Measurements from ENCODE around the gene ZNF688. TPM values are rescaled to one million over a fixed set of nuclear protein-coding genes. Genes with fewer than 3 reads are reported as not detected.

Gene ZNF688
- total RNA-seq, 1 donor from 2014 or later = 8.9 TPM

GRCh38 chr16:30585400-30586191, 14.1 kb upstream of the ZNF688 start, which contains the start of gene ZNF785:
Gene ZNF785, minus strand, starts transcription at chr16:30585697. Its CDS starts 86 bp downstream, at chr16:30585611.
- peak; percentile 99 for DNase-seq

GRCh38 chr16:30585022-30585399, 13.5 kb upstream of the ZNF688 start:
- DNase-seq = no peak

GRCh38 chr16:30582611-30583340, 11.3 kb upstream of the ZNF688 start:
- DNase-seq = no peak

- no peak for DNase-seq
Observed at GRCh38 chr16:30581457-30581856, 9.9 kb upstream of the ZNF688 start.

GRCh38 chr16:30574678-30575077, 3.2 kb upstream of the ZNF688 start:
- DNase-seq = no peak

GRCh38 chr16:30570636-30571444, 674 bp downstream of the ZNF688 start:
- DNase-seq = peak; percentile 39

- peak; percentile 14 for DNase-seq
Observed at GRCh38 chr16:30569746-30570635, 1.5 kb downstream of the ZNF688 start.

- no peak for DNase-seq
Observed at GRCh38 chr16:30569281-30569680, 2.2 kb downstream of the ZNF688 start.

- DNase-seq = no peak
Observed at GRCh38 chr16:30567991-30568638, 3.4 kb downstream of the ZNF688 start.

GRCh38 chr16:30567160-30567990, 4.1 kb downstream of the ZNF688 start:
- DNase-seq = no peak

GRCh38 chr16:30566531-30566930, 5.0 kb downstream of the ZNF688 start:
- no peak for DNase-seq

GRCh38 chr16:30565984-30566383, 5.5 kb downstream of the ZNF688 start:
- DNase-seq = no peak

- DNase-seq = no peak
Observed at GRCh38 chr16:30565526-30565925, 6.0 kb downstream of the ZNF688 start.

GRCh38 chr16:30562021-30562420, 9.5 kb downstream of the ZNF688 start:
- no peak for DNase-seq

GRCh38 chr16:30561089-30561816, 10.3 kb downstream of the ZNF688 start:
- DNase-seq = no peak

GRCh38 chr16:30559690-30560089, 11.8 kb downstream of the ZNF688 start:
- DNase-seq = no peak

GRCh38 chr16:30558789-30559377, 12.6 kb downstream of the ZNF688 start:
- no peak for DNase-seq

GRCh38 chr16:30557957-30558788, 13.3 kb downstream of the ZNF688 start, which contains the start of gene ZNF764:
Gene ZNF764, minus strand, starts transcription at chr16:30558374. Its CDS starts 192 bp downstream, at chr16:30558182.
- DNase-seq = peak; percentile 96

Measured in skin of body (tissue), 2 donors.